ENCODE results near the gene TMEM254. TPM values are rescaled to one million over a fixed set of nuclear protein-coding genes. Genes with fewer than 3 reads are reported as not detected.

The TMEM254 gene
- total RNA-seq, 2 experiments from 2014 or later: 11.7 to 12.3 TPM

GRCh38 chr10:80068270-80068669 is 10.2 kb upstream of the TMEM254 start:
- POLR2A ChIA-PET: no interaction called here
- Mint-ChIP-seq H3K27ac (no peak overlapping the region), H3K9me3 (peaks cover 3% of the 10 kb centered on the region), H3K36me3 (ENCODE audit: low read depth) (no peaks in the 10 kb centered on the region), H3K4me3 (no peak overlapping the region), H3K4me1 (ENCODE audit: low read depth) (no peaks in the 10 kb centered on the region), H3K27me3 (no peaks in the 10 kb centered on the region)
- ATAC-seq (no peak), DNase-seq (no peak)
- intact Hi-C loops (cut with micrococcal nuclease): no loop called here
- CTCF ChIA-PET: interaction anchor here (2.8 to 3.1 kb wide), 2 partner anchors 9 to 22 kb away, joined by 15 to 18 read pairs; no protein-coding TSS in a partner anchor
- TF ChIP-seq CTCF (IDR thresholded peaks at IDR 0.05): no peak

GRCh38 chr10:80070057-80070456 is 8.4 kb upstream of the TMEM254 start:
- Mint-ChIP-seq H3K4me3 (no peak overlapping the region), H3K4me1 (ENCODE audit: low read depth) (no peaks in the 10 kb centered on the region), H3K27me3 (no peaks in the 10 kb centered on the region), H3K36me3 (ENCODE audit: low read depth) (no peaks in the 10 kb centered on the region), H3K27ac (no peak overlapping the region), H3K9me3 (peaks cover 3% of the 10 kb centered on the region)
- ChIA-PET CTCF (interaction anchor here (1.4 to 3.1 kb wide), 2 partner anchors 11 to 60 kb away, joined by 4 to 15 read pairs; no protein-coding TSS in a partner anchor), POLR2A (no interaction called here)
- intact Hi-C loops (cut with micrococcal nuclease): no loop called here
- ATAC-seq: no peak
- no peak for TF ChIP-seq CTCF (IDR thresholded peaks at IDR 0.05)
- DNase-seq: no peak

GRCh38 chr10:80072584-80072983 is 5.9 kb upstream of the TMEM254 start:
- intact Hi-C loops (cut with micrococcal nuclease): no loop called here
- TF ChIP-seq CTCF (IDR thresholded peaks at IDR 0.05): no peak
- ChIA-PET POLR2A (no interaction called here), CTCF (no interaction called here)
- Mint-ChIP-seq H3K27ac (no peak overlapping the region), H3K36me3 (ENCODE audit: low read depth) (peaks cover 4% of the 10 kb centered on the region), H3K4me1 (ENCODE audit: low read depth) (peaks cover 9% of the 10 kb centered on the region), H3K27me3 (no peaks in the 10 kb centered on the region), H3K4me3 (no peak overlapping the region), H3K9me3 (peaks cover 3% of the 10 kb centered on the region)
- ATAC-seq (no peak), DNase-seq (no peak)

GRCh38 chr10:80075781-80076180 is 2.7 kb upstream of the TMEM254 start:
- Mint-ChIP-seq H3K36me3 (ENCODE audit: low read depth) (peaks cover 6% of the 10 kb centered on the region), H3K4me1 (ENCODE audit: low read depth) (peaks cover 27% of the 10 kb centered on the region), H3K4me3 (no peak overlapping the region), H3K9me3 (no peaks in the 10 kb centered on the region), H3K27ac (peak overlapping the region; percentile 10), H3K27me3 (no peaks in the 10 kb centered on the region)
- CTCF ChIA-PET: interaction anchor here (2.7 kb wide), 1 partner anchor 29 kb away, joined by 7 read pairs; no protein-coding TSS in a partner anchor
- no peak for TF ChIP-seq CTCF (IDR thresholded peaks at IDR 0.05)
- POLR2A ChIA-PET: no interaction called here
- intact Hi-C loops (cut with micrococcal nuclease): no loop called here
- DNase-seq (peak; percentile 23), ATAC-seq (peak; percentile 31)

- Mint-ChIP-seq H3K27me3 (no peaks in the 10 kb centered on the region), H3K36me3 (ENCODE audit: low read depth) (peaks cover 6% of the 10 kb centered on the region), H3K9me3 (no peaks in the 10 kb centered on the region), H3K4me1 (ENCODE audit: low read depth) (peaks cover 27% of the 10 kb centered on the region), H3K4me3 (peak overlapping the region; percentile 98), H3K27ac (peak overlapping the region; percentile 94)
- POLR2A ChIA-PET: interaction anchor here (1.0 kb wide), 1 partner anchor 11 kb away, joined by 3 read pairs; no protein-coding TSS in a partner anchor
- peak; percentile 5 for ATAC-seq
- CTCF ChIA-PET: interaction anchor here (0.7 to 2.7 kb wide), 3 partner anchors 22 to 427 kb away, joined by 3 to 7 read pairs (median 3); no protein-coding TSS in a partner anchor
- DNase-seq: peak; percentile 5
- intact Hi-C loops (cut with micrococcal nuclease): no loop called here
- TF ChIP-seq CTCF (IDR thresholded peaks at IDR 0.05): no peak
Observed at GRCh38 chr10:80077869-80078447, 507 bp upstream of the TMEM254 start.

Data from activated CD8-positive, alpha-beta T cell treated with anti-CD3 and anti-CD28 coated beads for 36 hours (primary cell).